ENCODE measurements around the gene SHD.
"Not testable (repeated sequence)": the region's sequence is repeated elsewhere in the genome, so short reads cannot be mapped to it uniquely, and the experiment has no call there.

SHD gene

GRCh38 chr19:4278419-4279266, at the start of gene SHD:
Gene SHD, plus strand, starts transcription at chr19:4279266. Its CDS starts 798 bp downstream, at chr19:4280064.
- Histone ChIP-seq H3K4me3 (ENCODE audit: low read length) (peak within 1 kb of the TSS; percentile 87), H3K27me3 (ENCODE audit: insufficient read depth, low read length) (no peaks in the 10 kb centered on the region), H3K4me1 (ENCODE audit: insufficient read depth, low read length) (peaks cover 32% of the 10 kb centered on the region), H2AFZ (ENCODE audit: low read depth, low read length) (peak within 1 kb of the TSS; percentile 44), H3K9me3 (ENCODE audit: low read length) (no peaks in the 10 kb centered on the region), H3K36me3 (ENCODE audit: insufficient read depth, low read length) (peaks cover 10% of the 10 kb centered on the region)

GRCh38 chr19:4230237-4230636, 48.8 kb upstream of the SHD start:
- not testable (repeated sequence) for H3K9me3 ChIP-seq (ENCODE audit: low read length); H3K27me3 ChIP-seq (ENCODE audit: insufficient read depth, low read length); H2AFZ ChIP-seq (ENCODE audit: low read depth, low read length); H3K36me3 ChIP-seq (ENCODE audit: insufficient read depth, low read length); H3K4me1 ChIP-seq (ENCODE audit: insufficient read depth, low read length); H3K4me3 ChIP-seq (ENCODE audit: low read length)

- H2AFZ ChIP-seq (ENCODE audit: low read depth, low read length); H3K4me3 ChIP-seq (ENCODE audit: low read length); H3K9me3 ChIP-seq (ENCODE audit: low read length); H3K27me3 ChIP-seq (ENCODE audit: insufficient read depth, low read length); H3K4me1 ChIP-seq (ENCODE audit: insufficient read depth, low read length); H3K36me3 ChIP-seq (ENCODE audit: insufficient read depth, low read length): not testable (repeated sequence)
Observed at GRCh38 chr19:4231521-4231920, 47.5 kb upstream of the SHD start.

GRCh38 chr19:4232139-4232538, 46.9 kb upstream of the SHD start:
- not testable (repeated sequence) for H3K4me1 ChIP-seq (ENCODE audit: insufficient read depth, low read length); H3K9me3 ChIP-seq (ENCODE audit: low read length); H2AFZ ChIP-seq (ENCODE audit: low read depth, low read length); H3K36me3 ChIP-seq (ENCODE audit: insufficient read depth, low read length); H3K4me3 ChIP-seq (ENCODE audit: low read length); H3K27me3 ChIP-seq (ENCODE audit: insufficient read depth, low read length)

- no peaks in the 10 kb centered on the region for H3K27me3 ChIP-seq (ENCODE audit: insufficient read depth, low read length)
- H3K9me3 ChIP-seq (ENCODE audit: low read length): no peaks in the 10 kb centered on the region
- H3K4me1 ChIP-seq (ENCODE audit: insufficient read depth, low read length): no peaks in the 10 kb centered on the region
- no peak overlapping the region for H3K4me3 ChIP-seq (ENCODE audit: low read length)
- no peak overlapping the region for H2AFZ ChIP-seq (ENCODE audit: low read depth, low read length)
- no peaks in the 10 kb centered on the region for H3K36me3 ChIP-seq (ENCODE audit: insufficient read depth, low read length)
Observed at GRCh38 chr19:4232614-4233281, 46.3 kb upstream of the SHD start.

GRCh38 chr19:4233282-4233853, 45.7 kb upstream of the SHD start:
- no peak overlapping the region for H2AFZ ChIP-seq (ENCODE audit: low read depth, low read length)
- no peaks in the 10 kb centered on the region for H3K36me3 ChIP-seq (ENCODE audit: insufficient read depth, low read length)
- H3K9me3 ChIP-seq (ENCODE audit: low read length): no peaks in the 10 kb centered on the region
- H3K4me1 ChIP-seq (ENCODE audit: insufficient read depth, low read length): no peaks in the 10 kb centered on the region
- no peaks in the 10 kb centered on the region for H3K27me3 ChIP-seq (ENCODE audit: insufficient read depth, low read length)
- no peak overlapping the region for H3K4me3 ChIP-seq (ENCODE audit: low read length)

GRCh38 chr19:4234142-4234861, 44.8 kb upstream of the SHD start:
- Histone ChIP-seq H3K4me1 (ENCODE audit: insufficient read depth, low read length) (no peaks in the 10 kb centered on the region), H2AFZ (ENCODE audit: low read depth, low read length) (no peak overlapping the region), H3K4me3 (ENCODE audit: low read length) (no peak overlapping the region), H3K27me3 (ENCODE audit: insufficient read depth, low read length) (no peaks in the 10 kb centered on the region), H3K36me3 (ENCODE audit: insufficient read depth, low read length) (no peaks in the 10 kb centered on the region), H3K9me3 (ENCODE audit: low read length) (no peaks in the 10 kb centered on the region)

DNA sequence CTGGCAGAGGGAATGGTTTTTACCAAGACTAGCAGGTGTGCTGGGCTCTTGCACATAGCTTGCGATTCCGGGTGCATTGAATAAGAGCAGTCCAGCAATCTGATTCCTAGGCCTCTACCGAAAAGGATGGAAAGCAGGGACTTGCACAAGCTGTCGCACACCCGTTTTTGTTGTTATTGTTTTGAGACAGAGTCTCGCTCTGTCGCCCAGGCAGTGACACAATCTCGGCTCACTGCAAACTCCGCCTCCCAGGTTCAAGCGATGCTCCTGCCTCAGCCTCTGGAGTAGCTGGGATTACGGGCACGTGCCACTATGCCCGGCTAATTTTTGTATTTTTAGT, 44.2 kb upstream of the SHD start:
- no peaks in the 10 kb centered on the region for H3K9me3 ChIP-seq (ENCODE audit: low read length)
- no peaks in the 10 kb centered on the region for H3K4me1 ChIP-seq (ENCODE audit: insufficient read depth, low read length)
- H3K4me3 ChIP-seq (ENCODE audit: low read length): no peak overlapping the region
- H2AFZ ChIP-seq (ENCODE audit: low read depth, low read length): no peak overlapping the region
- H3K36me3 ChIP-seq (ENCODE audit: insufficient read depth, low read length): no peaks in the 10 kb centered on the region
- no peaks in the 10 kb centered on the region for H3K27me3 ChIP-seq (ENCODE audit: insufficient read depth, low read length)

DNA sequence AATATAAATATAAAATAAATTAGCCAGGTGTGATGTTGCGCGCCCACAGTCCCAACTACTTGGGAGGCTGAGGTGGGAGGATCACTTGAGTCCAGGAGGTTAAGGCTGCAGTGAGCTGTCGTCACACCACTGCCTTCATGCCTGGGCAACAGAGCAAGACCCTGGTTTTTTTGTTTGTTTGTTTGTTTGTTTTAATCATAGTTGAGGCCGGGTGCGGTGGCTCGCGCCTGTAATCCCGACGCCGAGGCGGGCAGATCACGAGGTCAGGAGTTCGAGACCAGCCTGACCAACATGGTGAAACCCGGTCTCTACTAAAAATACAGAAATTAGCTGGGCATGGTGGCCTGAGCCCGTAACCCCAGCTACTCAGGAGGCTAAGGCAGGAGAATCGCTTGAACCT, 41.6 kb upstream of the SHD start:
- not testable (repeated sequence) for H3K36me3 ChIP-seq (ENCODE audit: insufficient read depth, low read length); H3K27me3 ChIP-seq (ENCODE audit: insufficient read depth, low read length)

GRCh38 chr19:4238831-4239230, 40.2 kb upstream of the SHD start:
- Histone ChIP-seq H2AFZ (ENCODE audit: low read depth, low read length) (no peak overlapping the region), H3K27me3 (ENCODE audit: insufficient read depth, low read length) (no peaks in the 10 kb centered on the region), H3K4me1 (ENCODE audit: insufficient read depth, low read length) (no peaks in the 10 kb centered on the region), H3K4me3 (ENCODE audit: low read length) (no peak overlapping the region), H3K36me3 (ENCODE audit: insufficient read depth, low read length) (no peaks in the 10 kb centered on the region), H3K9me3 (ENCODE audit: low read length) (no peaks in the 10 kb centered on the region)

More for the DNA sequence above, 41.6 kb upstream of the SHD start:
- not testable (repeated sequence) for H3K4me1 ChIP-seq (ENCODE audit: insufficient read depth, low read length); H3K9me3 ChIP-seq (ENCODE audit: low read length); H3K4me3 ChIP-seq (ENCODE audit: low read length); H2AFZ ChIP-seq (ENCODE audit: low read depth, low read length)

DNA sequence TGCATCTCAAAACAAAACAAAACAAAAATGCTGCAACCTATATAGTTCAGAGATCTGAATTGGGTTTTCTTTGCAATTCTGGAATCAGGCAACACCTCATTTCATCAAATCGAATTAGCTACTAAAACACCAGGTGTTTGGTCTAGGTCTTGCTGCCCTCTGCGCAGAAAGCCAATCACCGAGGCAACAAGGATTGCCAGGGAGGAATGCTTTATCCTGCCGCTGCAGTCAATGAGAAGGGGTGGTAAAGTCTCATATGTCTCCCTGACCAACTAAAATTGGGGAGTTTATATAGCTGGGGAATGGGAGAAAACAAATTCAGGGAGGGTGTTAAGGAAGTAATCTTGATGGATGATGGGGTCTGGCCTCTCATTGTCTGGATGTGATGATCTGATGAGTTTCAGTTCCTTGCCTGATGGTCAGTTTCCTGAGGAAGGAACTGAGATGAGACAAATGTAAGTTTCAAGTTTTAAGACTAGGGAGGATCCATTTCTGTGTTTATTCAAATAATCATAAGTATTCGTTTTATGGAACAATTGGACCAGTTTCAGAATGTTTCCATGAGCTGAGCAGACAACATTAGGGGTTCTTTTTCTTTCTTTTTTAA, 37.1 kb upstream of the SHD start:
- no peaks in the 10 kb centered on the region for H3K9me3 ChIP-seq (ENCODE audit: low read length)
- H3K4me1 ChIP-seq (ENCODE audit: insufficient read depth, low read length): peaks cover 4% of the 10 kb centered on the region
- no peak overlapping the region for H2AFZ ChIP-seq (ENCODE audit: low read depth, low read length)
- no peaks in the 10 kb centered on the region for H3K27me3 ChIP-seq (ENCODE audit: insufficient read depth, low read length)
- H3K36me3 ChIP-seq (ENCODE audit: insufficient read depth, low read length): no peaks in the 10 kb centered on the region
- no peak overlapping the region for H3K4me3 ChIP-seq (ENCODE audit: low read length)

DNA sequence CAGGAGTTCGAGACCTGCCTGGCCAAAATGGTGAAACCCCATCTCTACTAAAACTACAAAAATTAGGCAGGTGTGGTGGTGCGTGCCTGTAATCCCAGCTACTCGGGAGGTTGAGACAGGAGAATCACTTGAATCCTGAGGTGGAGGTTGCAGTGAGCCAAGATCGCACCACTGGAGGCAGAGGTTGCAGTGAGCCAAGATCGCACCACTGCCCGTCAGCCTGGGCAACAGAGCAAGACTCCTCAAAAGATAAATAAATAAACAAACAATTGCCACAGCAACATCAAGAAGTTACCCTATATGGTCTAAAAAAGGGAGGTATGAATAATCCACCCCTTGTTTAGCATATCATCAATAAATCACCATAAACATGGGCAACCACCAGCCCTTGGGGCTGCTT, 33.1 kb upstream of the SHD start:
- not testable (repeated sequence) for H3K27me3 ChIP-seq (ENCODE audit: insufficient read depth, low read length); H3K9me3 ChIP-seq (ENCODE audit: low read length); H3K4me1 ChIP-seq (ENCODE audit: insufficient read depth, low read length); H3K4me3 ChIP-seq (ENCODE audit: low read length)
- Histone ChIP-seq H3K36me3 (ENCODE audit: insufficient read depth, low read length) (peaks cover 16% of the 10 kb centered on the region), H2AFZ (ENCODE audit: low read depth, low read length) (peak overlapping the region; percentile 74)

All from neuron (in vitro differentiated cells).